ENCODE data around the gene FSCB. TPM values are rescaled to one million over a fixed set of nuclear protein-coding genes. Genes with fewer than 3 reads are reported as not detected.

The FSCB gene
- total RNA-seq, 1 experiment from 2014 or later, result not detected

GRCh38 chr14:44468771-44469170 is 38.3 kb downstream of the FSCB start:
- H3K9me3 Mint-ChIP-seq (ENCODE audit: unreplicated experiment), result peaks cover 17% of the 10 kb centered on the region
- peak; percentile 10 for DNase-seq (ENCODE audit: unreplicated experiment)
- peaks cover 11% of the 10 kb centered on the region for H3K4me1 Mint-ChIP-seq (ENCODE audit: insufficient read depth, unreplicated experiment)
- intact Hi-C loops (cut with micrococcal nuclease), result no loop called here
- H3K27me3 Mint-ChIP-seq (ENCODE audit: insufficient read depth, unreplicated experiment), result no peaks in the 10 kb centered on the region
- no peak overlapping the region for H3K4me3 Mint-ChIP-seq (ENCODE audit: unreplicated experiment)
- POLR2A ChIA-PET, result no interaction called here
- TF ChIP-seq, protein P1, sequence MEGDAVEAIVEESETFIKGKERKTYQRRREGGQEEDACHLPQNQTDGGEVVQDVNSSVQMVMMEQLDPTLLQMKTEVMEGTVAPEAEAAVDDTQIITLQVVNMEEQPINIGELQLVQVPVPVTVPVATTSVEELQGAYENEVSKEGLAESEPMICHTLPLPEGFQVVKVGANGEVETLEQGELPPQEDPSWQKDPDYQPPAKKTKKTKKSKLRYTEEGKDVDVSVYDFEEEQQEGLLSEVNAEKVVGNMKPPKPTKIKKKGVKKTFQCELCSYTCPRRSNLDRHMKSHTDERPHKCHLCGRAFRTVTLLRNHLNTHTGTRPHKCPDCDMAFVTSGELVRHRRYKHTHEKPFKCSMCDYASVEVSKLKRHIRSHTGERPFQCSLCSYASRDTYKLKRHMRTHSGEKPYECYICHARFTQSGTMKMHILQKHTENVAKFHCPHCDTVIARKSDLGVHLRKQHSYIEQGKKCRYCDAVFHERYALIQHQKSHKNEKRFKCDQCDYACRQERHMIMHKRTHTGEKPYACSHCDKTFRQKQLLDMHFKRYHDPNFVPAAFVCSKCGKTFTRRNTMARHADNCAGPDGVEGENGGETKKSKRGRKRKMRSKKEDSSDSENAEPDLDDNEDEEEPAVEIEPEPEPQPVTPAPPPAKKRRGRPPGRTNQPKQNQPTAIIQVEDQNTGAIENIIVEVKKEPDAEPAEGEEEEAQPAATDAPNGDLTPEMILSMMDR (IDR thresholded peaks at IDR 0.05; ENCODE audit: unreplicated experiment), result no peak
- CTCF ChIA-PET, result no interaction called here
- no peaks in the 10 kb centered on the region for H3K36me3 Mint-ChIP-seq (ENCODE audit: insufficient read depth, unreplicated experiment)
- H3K27ac Mint-ChIP-seq (ENCODE audit: low read depth, unreplicated experiment), result no peak overlapping the region
- BruUV-seq (replicated peaks), result no TSS peak

DNA sequence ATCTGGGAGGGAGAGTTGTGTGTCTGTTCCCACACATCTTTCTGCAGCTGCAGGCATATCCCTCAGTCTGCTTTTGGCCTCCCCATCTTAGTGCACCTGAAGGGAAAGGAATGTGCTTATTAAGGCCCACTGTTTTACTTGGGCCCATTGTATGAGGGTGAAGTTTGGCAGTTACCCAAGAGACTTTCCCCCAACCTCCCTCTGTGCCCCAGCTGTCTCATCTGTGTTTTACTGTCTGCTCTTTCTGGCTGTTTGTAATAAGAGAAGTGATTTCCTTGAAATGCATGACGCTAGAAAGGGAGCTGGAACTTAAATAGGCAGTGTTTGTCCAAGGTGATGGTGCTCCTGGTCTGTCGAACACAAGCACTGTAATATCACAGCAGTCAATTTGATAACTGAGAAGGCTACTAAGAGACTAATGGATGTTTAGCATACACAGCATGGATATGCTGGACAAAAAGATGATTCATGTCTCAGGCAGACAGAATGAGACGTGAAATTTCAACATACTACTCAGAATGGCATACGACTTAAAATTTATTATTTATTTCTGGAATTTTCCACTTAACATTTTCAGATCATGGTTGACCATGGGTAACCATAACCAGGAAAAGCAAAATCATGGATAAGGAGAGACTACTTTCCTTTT is 43.6 kb downstream of the FSCB start:
- Mint-ChIP-seq H3K27ac (ENCODE audit: low read depth, unreplicated experiment) (no peak overlapping the region), H3K4me3 (ENCODE audit: unreplicated experiment) (no peak overlapping the region), H3K4me1 (ENCODE audit: insufficient read depth, unreplicated experiment) (peaks cover 5% of the 10 kb centered on the region), H3K9me3 (ENCODE audit: unreplicated experiment) (peaks cover 13% of the 10 kb centered on the region), H3K36me3 (ENCODE audit: insufficient read depth, unreplicated experiment) (no peaks in the 10 kb centered on the region), H3K27me3 (ENCODE audit: insufficient read depth, unreplicated experiment) (no peaks in the 10 kb centered on the region)
- no TSS peak for BruUV-seq (replicated peaks)
- CTCF ChIA-PET, result interaction anchor here (0.6 kb wide), 1 partner anchor 179 kb away, joined by 3 read pairs; no protein-coding TSS in a partner anchor
- peak; percentile 34 for DNase-seq (ENCODE audit: unreplicated experiment)
- intact Hi-C loops (cut with micrococcal nuclease), result no loop called here
- TF ChIP-seq, protein P1 (IDR thresholded peaks at IDR 0.05; ENCODE audit: unreplicated experiment), result no peak
- POLR2A ChIA-PET, result no interaction called here

- no TSS peak for BruUV-seq (replicated peaks)
- DNase-seq (ENCODE audit: unreplicated experiment), result no peak
- no peaks in the 10 kb centered on the region for H3K36me3 Mint-ChIP-seq (ENCODE audit: insufficient read depth, unreplicated experiment)
- no peak overlapping the region for H3K27ac Mint-ChIP-seq (ENCODE audit: low read depth, unreplicated experiment)
- CTCF ChIA-PET, result interaction anchor here (0.8 kb wide), 1 partner anchor 9 kb away, joined by 3 read pairs; no protein-coding TSS in a partner anchor
- TF ChIP-seq, protein P1 (IDR thresholded peaks at IDR 0.05; ENCODE audit: unreplicated experiment), result no peak
- POLR2A ChIA-PET, result no interaction called here
- H3K4me3 Mint-ChIP-seq (ENCODE audit: unreplicated experiment), result no peak overlapping the region
- no peaks in the 10 kb centered on the region for H3K27me3 Mint-ChIP-seq (ENCODE audit: insufficient read depth, unreplicated experiment)
- intact Hi-C loops (cut with micrococcal nuclease), result no loop called here
- no peaks in the 10 kb centered on the region for H3K4me1 Mint-ChIP-seq (ENCODE audit: insufficient read depth, unreplicated experiment)
- H3K9me3 Mint-ChIP-seq (ENCODE audit: unreplicated experiment), result peaks cover 9% of the 10 kb centered on the region
Observed at GRCh38 chr14:44462381-44462780, 44.7 kb downstream of the FSCB start.

- no TSS peak for BruUV-seq (replicated peaks)
Observed at GRCh38 chr14:44461811-44462210, 45.3 kb downstream of the FSCB start.

More at GRCh38 chr14:44461811-44462210, 45.3 kb downstream of the FSCB start:
- Mint-ChIP-seq H3K27me3 (ENCODE audit: insufficient read depth, unreplicated experiment) (no peaks in the 10 kb centered on the region), H3K36me3 (ENCODE audit: insufficient read depth, unreplicated experiment) (no peaks in the 10 kb centered on the region), H3K4me3 (ENCODE audit: unreplicated experiment) (no peak overlapping the region), H3K27ac (ENCODE audit: low read depth, unreplicated experiment) (no peak overlapping the region), H3K9me3 (ENCODE audit: unreplicated experiment) (peaks cover 7% of the 10 kb centered on the region), H3K4me1 (ENCODE audit: insufficient read depth, unreplicated experiment) (no peaks in the 10 kb centered on the region)
- POLR2A ChIA-PET, result no interaction called here
- TF ChIP-seq, protein P1 (IDR thresholded peaks at IDR 0.05; ENCODE audit: unreplicated experiment), result no peak
- intact Hi-C loops (cut with micrococcal nuclease), result no loop called here
- DNase-seq (ENCODE audit: unreplicated experiment), result no peak
- CTCF ChIA-PET, result interaction anchor here (0.8 kb wide), 1 partner anchor 8 kb away, joined by 3 read pairs; no protein-coding TSS in a partner anchor
